ENCODE data around the gene ITGAL. TPM values are rescaled to one million over a fixed set of nuclear protein-coding genes. Genes with fewer than 3 reads are reported as not detected.

ITGAL gene
- total and polyA plus RNA-seq, 4 donors = 14.4 to 48.1 (median 24.0) TPM

DNA sequence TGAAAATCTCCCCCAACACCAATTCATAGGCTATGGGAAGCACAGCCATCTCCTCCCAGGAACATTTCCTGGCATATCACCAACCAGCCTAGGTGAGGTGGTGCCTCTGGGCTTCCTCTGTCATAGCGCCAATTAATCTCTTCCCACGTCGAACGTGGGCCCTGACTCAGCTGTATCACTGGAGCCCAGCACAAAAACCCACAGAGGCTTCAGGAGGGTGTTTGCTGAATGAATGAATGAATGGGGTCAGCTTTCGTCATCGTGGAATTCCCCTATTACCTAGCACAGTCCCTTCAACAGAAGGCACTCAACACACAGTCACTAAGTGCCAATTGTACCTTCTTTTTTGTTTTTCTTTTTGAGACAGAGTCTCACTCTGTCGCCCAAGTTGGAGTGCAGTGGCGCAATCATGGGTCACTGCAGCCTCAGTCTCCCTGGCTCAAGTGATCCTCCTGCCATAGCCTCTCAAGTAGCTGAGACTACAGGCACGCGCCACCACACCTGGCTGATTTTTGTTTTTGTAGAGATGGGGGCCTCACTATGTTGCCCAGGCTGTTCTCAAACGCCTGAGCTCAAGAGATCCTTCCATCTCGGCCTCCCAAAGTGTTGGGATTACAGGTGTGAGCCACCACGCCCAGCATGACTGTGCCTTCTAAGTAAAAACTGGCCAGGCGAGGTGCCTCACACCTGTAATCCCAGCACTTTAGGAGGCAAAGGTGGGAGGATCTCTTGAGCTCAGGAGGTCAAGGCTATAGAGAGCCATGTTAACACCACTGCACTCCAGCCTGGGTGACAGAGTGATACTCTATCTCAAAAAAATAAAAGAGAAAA is 94.8 kb downstream of the ITGAL start:
- Histone ChIP-seq H3K9me3 (ENCODE audit: control insufficient read depth in 4 of 4, insufficient read depth in 3 of 4, low read length in 3 of 4) (no peaks in the 10 kb centered on the region), H3K27me3 (ENCODE audit: control insufficient read depth in 3 of 3, insufficient read depth in 3 of 3, low read length in 2 of 3) (no peaks in the 10 kb centered on the region), H3K9ac (ENCODE audit: insufficient read depth in 1 of 2, low read length in 2 of 2) (no peak overlapping the region), H3K27ac (ENCODE audit: low read depth in 1 of 2, low read length in 1 of 2) (no peak overlapping the region), H3K36me3 (ENCODE audit: control insufficient read depth in 4 of 4, insufficient read depth in 4 of 4, low read length in 4 of 4) (peaks cover 0 to 4% (median 0%) of the 10 kb centered on the region in 4 donors), H3K4me3 (no peak overlapping the region), H3K4me1 (ENCODE audit: control insufficient read depth in 5 of 5, insufficient read depth in 5 of 5, low read length in 5 of 5) (peaks cover 5 to 15% (median 6%) of the 10 kb centered on the region in 5 donors)
- TF ChIP-seq, protein P1, sequence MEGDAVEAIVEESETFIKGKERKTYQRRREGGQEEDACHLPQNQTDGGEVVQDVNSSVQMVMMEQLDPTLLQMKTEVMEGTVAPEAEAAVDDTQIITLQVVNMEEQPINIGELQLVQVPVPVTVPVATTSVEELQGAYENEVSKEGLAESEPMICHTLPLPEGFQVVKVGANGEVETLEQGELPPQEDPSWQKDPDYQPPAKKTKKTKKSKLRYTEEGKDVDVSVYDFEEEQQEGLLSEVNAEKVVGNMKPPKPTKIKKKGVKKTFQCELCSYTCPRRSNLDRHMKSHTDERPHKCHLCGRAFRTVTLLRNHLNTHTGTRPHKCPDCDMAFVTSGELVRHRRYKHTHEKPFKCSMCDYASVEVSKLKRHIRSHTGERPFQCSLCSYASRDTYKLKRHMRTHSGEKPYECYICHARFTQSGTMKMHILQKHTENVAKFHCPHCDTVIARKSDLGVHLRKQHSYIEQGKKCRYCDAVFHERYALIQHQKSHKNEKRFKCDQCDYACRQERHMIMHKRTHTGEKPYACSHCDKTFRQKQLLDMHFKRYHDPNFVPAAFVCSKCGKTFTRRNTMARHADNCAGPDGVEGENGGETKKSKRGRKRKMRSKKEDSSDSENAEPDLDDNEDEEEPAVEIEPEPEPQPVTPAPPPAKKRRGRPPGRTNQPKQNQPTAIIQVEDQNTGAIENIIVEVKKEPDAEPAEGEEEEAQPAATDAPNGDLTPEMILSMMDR (IDR thresholded peaks at IDR 0.05; ENCODE audit: control extremely low read depth, extremely low read depth) = no peak
- 73 to 77% methylated on average over 14 of the region's 14 CpGs for WGBS, 2 donors
- DNase-seq (no peak), ATAC-seq (ENCODE audit: insufficient read depth, low FRiP score) (no peak)

DNA sequence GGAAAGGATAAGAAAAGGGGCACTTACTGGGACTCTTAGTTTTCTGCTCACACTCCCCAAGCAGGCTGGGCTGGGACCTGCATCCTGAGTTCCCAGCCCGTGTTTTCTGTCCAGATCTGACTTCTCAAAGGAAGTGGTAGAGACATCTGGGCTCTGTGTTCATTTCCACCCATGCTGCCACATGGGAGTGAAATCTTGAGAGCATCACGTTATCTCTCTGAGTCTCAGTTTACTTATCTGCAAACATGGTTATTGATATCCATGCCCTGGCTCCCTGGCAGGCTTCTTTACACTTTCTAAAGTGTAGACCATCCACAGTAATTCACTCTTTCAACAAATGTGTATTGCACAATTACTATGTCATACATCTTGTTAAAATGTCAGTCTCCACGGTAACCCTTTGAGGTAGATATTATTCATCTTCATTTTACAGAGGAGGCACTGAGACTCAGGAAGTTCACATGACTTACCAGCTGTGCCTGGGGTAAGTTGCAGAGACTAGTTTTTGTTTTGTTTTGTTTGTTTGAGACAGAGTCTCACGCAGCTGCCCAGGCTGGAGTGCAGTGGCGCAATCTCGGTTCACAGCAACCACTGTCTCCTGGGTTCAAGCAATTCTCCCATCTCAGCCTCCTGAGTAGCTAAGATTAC is 95.6 kb downstream of the ITGAL start:
- TF ChIP-seq, protein P1 (IDR thresholded peaks at IDR 0.05; ENCODE audit: control extremely low read depth, extremely low read depth) = no peak
- Histone ChIP-seq H3K9ac (ENCODE audit: insufficient read depth in 1 of 2, low read length in 2 of 2) (peak overlapping the region in 1 of 2 donors; percentile 3), H3K36me3 (ENCODE audit: control insufficient read depth in 4 of 4, insufficient read depth in 4 of 4, low read length in 4 of 4) (peaks cover 0 to 4% (median 0%) of the 10 kb centered on the region in 4 donors), H3K9me3 (ENCODE audit: control insufficient read depth in 4 of 4, insufficient read depth in 3 of 4, low read length in 3 of 4) (no peaks in the 10 kb centered on the region), H3K27ac (ENCODE audit: low read depth in 1 of 2, low read length in 1 of 2) (no peak overlapping the region), H3K4me3 (no peak overlapping the region), H3K4me1 (ENCODE audit: control insufficient read depth in 5 of 5, insufficient read depth in 5 of 5, low read length in 5 of 5) (peaks cover 5 to 18% (median 9%) of the 10 kb centered on the region in 5 donors), H3K27me3 (ENCODE audit: control insufficient read depth in 3 of 3, insufficient read depth in 3 of 3, low read length in 2 of 3) (no peaks in the 10 kb centered on the region)
- ATAC-seq (ENCODE audit: insufficient read depth, low FRiP score) (no peak), DNase-seq (no peak)
- WGBS, 2 donors = 28 to 57% methylated on average over 6 of the region's 6 CpGs

DNA sequence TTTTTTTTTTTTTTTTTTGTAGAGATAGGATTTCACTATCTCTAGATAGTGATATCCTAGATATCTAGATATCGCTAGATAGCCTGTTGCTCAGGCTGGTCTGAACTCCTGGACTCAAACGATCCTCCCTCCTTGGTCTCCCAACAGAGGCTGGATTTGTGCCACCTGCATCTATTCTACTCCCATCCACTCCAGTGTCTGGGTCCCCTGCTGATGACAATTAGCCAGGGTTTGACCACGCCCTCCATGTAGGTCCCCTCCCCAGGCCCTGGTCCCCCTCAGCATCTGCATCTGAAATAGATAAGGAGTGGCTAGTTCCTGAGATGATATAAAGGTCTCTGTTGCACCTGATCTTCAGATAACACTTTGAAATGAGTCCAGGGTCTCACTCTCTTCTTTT is 96.7 kb downstream of the ITGAL start:
- H3K4me3 ChIP-seq = no peak overlapping the region
- DNase-seq (no peak), ATAC-seq (ENCODE audit: insufficient read depth, low FRiP score) (no peak)
- H3K27ac ChIP-seq (ENCODE audit: low read depth in 1 of 2, low read length in 1 of 2) = no peak overlapping the region
- H3K9ac ChIP-seq (ENCODE audit: insufficient read depth in 1 of 2, low read length in 2 of 2) = no peak overlapping the region
- peaks cover 5 to 18% (median 9%) of the 10 kb centered on the region in 5 donors for H3K4me1 ChIP-seq (ENCODE audit: control insufficient read depth in 5 of 5, insufficient read depth in 5 of 5, low read length in 5 of 5)
- WGBS, 2 donors = 87 to 100% methylated on average over 3 of the region's 3 CpGs
- TF ChIP-seq, protein P1 (IDR thresholded peaks at IDR 0.05; ENCODE audit: control extremely low read depth, extremely low read depth) = no peak
- H3K9me3 ChIP-seq (ENCODE audit: control insufficient read depth in 4 of 4, insufficient read depth in 3 of 4, low read length in 3 of 4) = no peaks in the 10 kb centered on the region
- H3K27me3 ChIP-seq (ENCODE audit: control insufficient read depth in 3 of 3, insufficient read depth in 3 of 3, low read length in 2 of 3) = no peaks in the 10 kb centered on the region
- H3K36me3 ChIP-seq (ENCODE audit: control insufficient read depth in 4 of 4, insufficient read depth in 4 of 4, low read length in 4 of 4) = peaks cover 0 to 4% (median 0%) of the 10 kb centered on the region in 4 donors

Measured in lung (tissue), 12 donors.